ENCODE data around the gene PKHD1.

Gene PKHD1

GRCh38 chr6:51885957-51886356, 201.5 kb downstream of the PKHD1 start:
- TF ChIP-seq, protein P1, sequence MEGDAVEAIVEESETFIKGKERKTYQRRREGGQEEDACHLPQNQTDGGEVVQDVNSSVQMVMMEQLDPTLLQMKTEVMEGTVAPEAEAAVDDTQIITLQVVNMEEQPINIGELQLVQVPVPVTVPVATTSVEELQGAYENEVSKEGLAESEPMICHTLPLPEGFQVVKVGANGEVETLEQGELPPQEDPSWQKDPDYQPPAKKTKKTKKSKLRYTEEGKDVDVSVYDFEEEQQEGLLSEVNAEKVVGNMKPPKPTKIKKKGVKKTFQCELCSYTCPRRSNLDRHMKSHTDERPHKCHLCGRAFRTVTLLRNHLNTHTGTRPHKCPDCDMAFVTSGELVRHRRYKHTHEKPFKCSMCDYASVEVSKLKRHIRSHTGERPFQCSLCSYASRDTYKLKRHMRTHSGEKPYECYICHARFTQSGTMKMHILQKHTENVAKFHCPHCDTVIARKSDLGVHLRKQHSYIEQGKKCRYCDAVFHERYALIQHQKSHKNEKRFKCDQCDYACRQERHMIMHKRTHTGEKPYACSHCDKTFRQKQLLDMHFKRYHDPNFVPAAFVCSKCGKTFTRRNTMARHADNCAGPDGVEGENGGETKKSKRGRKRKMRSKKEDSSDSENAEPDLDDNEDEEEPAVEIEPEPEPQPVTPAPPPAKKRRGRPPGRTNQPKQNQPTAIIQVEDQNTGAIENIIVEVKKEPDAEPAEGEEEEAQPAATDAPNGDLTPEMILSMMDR (IDR thresholded peaks at IDR 0.05; ENCODE audit: low read depth, low read length, missing control alignments), result no peak
- H3K4me3 ChIP-seq (ENCODE audit: low read depth, low read length), result no peak overlapping the region
- in situ Hi-C loops (cut with HindIII; ENCODE audit: low sequenced_read_pairs), result no loop called here
- DNase-seq (ENCODE audit: low read depth), result no peak

- TF ChIP-seq, protein P1 (IDR thresholded peaks at IDR 0.05; ENCODE audit: low read depth, low read length, missing control alignments), result no peak
- DNase-seq (ENCODE audit: low read depth), result no peak
- no peak overlapping the region for H3K4me3 ChIP-seq (ENCODE audit: low read depth, low read length)
- in situ Hi-C loops (cut with HindIII; ENCODE audit: low sequenced_read_pairs), result no loop called here
Measured at GRCh38 chr6:51868591-51869355, 218.6 kb downstream of the PKHD1 start.

- in situ Hi-C loops (cut with HindIII; ENCODE audit: low sequenced_read_pairs), result no loop called here
Measured at GRCh38 chr6:51866867-51867266, 220.5 kb downstream of the PKHD1 start.

DNA sequence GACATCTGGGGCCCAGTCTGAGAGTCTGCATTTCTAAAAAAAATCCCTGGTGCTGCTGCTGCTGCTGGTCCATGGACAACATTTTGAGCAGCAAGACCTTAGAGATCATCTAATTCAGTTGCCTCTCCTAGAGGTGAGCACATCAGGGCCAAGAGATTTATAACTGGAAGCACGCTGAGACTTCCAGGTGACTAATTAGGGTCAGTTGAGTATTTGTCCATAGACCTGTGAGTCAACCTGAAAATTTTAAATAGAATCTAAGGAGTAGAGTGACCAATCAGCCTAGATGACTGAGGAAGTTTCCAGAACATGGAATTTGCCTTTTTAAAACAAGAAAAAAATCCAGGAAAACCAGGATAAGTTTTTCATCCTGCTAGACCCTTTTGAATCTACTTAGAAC, 221.4 kb downstream of the PKHD1 start:
- TF ChIP-seq, protein P1 (IDR thresholded peaks at IDR 0.05; ENCODE audit: low read depth, low read length, missing control alignments), result no peak
- H3K4me3 ChIP-seq (ENCODE audit: low read depth, low read length), result no peak overlapping the region
- DNase-seq (ENCODE audit: low read depth), result no peak
- in situ Hi-C loops (cut with HindIII; ENCODE audit: low sequenced_read_pairs), result no loop called here

More at GRCh38 chr6:51866867-51867266, 220.5 kb downstream of the PKHD1 start:
- H3K4me3 ChIP-seq (ENCODE audit: low read depth, low read length), result no peak overlapping the region
- TF ChIP-seq, protein P1 (IDR thresholded peaks at IDR 0.05; ENCODE audit: low read depth, low read length, missing control alignments), result no peak
- no peak for DNase-seq (ENCODE audit: low read depth)

DNA sequence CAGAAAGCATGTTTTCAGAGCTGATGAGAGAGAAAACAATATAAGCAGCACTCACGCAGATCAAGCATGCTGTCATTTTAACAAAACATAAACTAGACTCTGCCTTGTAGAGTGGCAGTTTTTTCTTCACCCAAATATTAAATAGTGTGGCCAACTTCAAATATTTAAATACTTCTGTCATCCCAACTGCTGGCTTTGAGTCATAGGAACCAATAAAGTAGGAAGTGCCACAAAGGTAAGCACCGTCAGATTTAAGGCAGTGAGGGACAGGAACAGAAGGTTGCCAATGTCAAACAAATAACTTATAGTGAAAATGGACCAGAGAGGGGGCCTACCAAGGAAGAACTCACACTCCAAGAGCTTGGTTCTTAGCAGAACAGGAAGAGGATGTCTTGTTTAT, 222.2 kb downstream of the PKHD1 start:
- in situ Hi-C loops (cut with HindIII; ENCODE audit: low sequenced_read_pairs), result no loop called here
- TF ChIP-seq, protein P1 (IDR thresholded peaks at IDR 0.05; ENCODE audit: low read depth, low read length, missing control alignments), result no peak
- no peak for DNase-seq (ENCODE audit: low read depth)
- H3K4me3 ChIP-seq (ENCODE audit: low read depth, low read length), result no peak overlapping the region

- no peak overlapping the region for H3K4me3 ChIP-seq (ENCODE audit: low read depth, low read length)
- no peak for DNase-seq (ENCODE audit: low read depth)
- TF ChIP-seq, protein P1 (IDR thresholded peaks at IDR 0.05; ENCODE audit: low read depth, low read length, missing control alignments), result no peak
- in situ Hi-C loops (cut with HindIII; ENCODE audit: low sequenced_read_pairs), result no loop called here
Measured at GRCh38 chr6:51857134-51857533, 230.3 kb downstream of the PKHD1 start.

Measured in astrocyte of the cerebellum (primary cell).